Astrocyte (in vitro differentiated cells and primary cell): Measurements from ENCODE around the gene METTL24. TPM values are rescaled to one million over a fixed set of nuclear protein-coding genes. Genes with fewer than 3 reads are reported as not detected.

Experiments used
- DNase-seq: peaks from one replicate; pipeline ENCODE4 v3.0.0-alpha.2; 2010; ENCODE audit warnings: low read depth
- FAIRE-seq: peaks from 2 replicates; lab custom pipeline; 2011; peaks lifted over from hg19 to GRCh38; lab: Jason Lieb, UNC
- H2AFZ ChIP-seq: 2 replicates; pipeline ENCODE4 v1.6.0; 2012; ENCODE audit warnings: low read depth, low read length, inconsistent platforms
- H3K27ac ChIP-seq: 2 replicates; pipeline ENCODE4 v1.5.1; 2011; ENCODE audit warnings: low read depth, low read length, inconsistent platforms
- H3K27me3 ChIP-seq: 2 replicates; pipeline ENCODE4 v1.6.0; 2011; ENCODE audit warnings: low read length, inconsistent platforms; ENCODE audit not compliant: insufficient read depth
- H3K36me3 ChIP-seq: 2 replicates; pipeline ENCODE4 v1.5.1; 2011; ENCODE audit warnings: low read length, inconsistent platforms; ENCODE audit not compliant: insufficient read depth
- H3K4me1 ChIP-seq: 2 replicates; pipeline ENCODE4 v1.5.1; 2011; ENCODE audit warnings: low read length, inconsistent platforms; ENCODE audit not compliant: insufficient read depth
- H3K4me2 ChIP-seq: 2 replicates; pipeline ENCODE4 v1.6.0; 2012; ENCODE audit warnings: low read length, inconsistent platforms
- H3K4me3 ChIP-seq: 2 replicates; pipeline ENCODE4 v1.5.1; 2011; ENCODE audit warnings: low read depth, mild to moderate bottlenecking, low read length, inconsistent platforms; ENCODE audit not compliant: insufficient read depth
- H3K79me2 ChIP-seq: 2 replicates; pipeline ENCODE4 v1.6.0; 2012; ENCODE audit warnings: mild to moderate bottlenecking, low read length, inconsistent platforms; ENCODE audit not compliant: insufficient read depth
- H3K9ac ChIP-seq: 2 replicates; pipeline ENCODE4 v1.6.0; 2012; ENCODE audit warnings: mild to moderate bottlenecking, low read length, inconsistent platforms
- H3K9me3 ChIP-seq: 2 replicates; pipeline ENCODE4 v1.5.1; 2012; ENCODE audit warnings: low read depth, mild to moderate bottlenecking, low read length, inconsistent platforms; ENCODE audit not compliant: insufficient read depth
- H4K20me1 ChIP-seq: 2 replicates; pipeline ENCODE4 v1.6.0; 2012; ENCODE audit warnings: low read length, inconsistent platforms; ENCODE audit not compliant: insufficient read depth
- H3K27ac Mint-ChIP-seq: one replicate; pipeline ENCODE4 v1.8.0; 2021; ENCODE audit warnings: mild to moderate bottlenecking, mixed read lengths; ENCODE audit not compliant: unreplicated experiment
- H3K27me3 Mint-ChIP-seq: one replicate; pipeline ENCODE4 v1.8.0; 2021; ENCODE audit warnings: low read depth, mixed read lengths; ENCODE audit not compliant: unreplicated experiment
- H3K36me3 Mint-ChIP-seq: one replicate; pipeline ENCODE4 v1.8.0; 2021; ENCODE audit warnings: low read depth, mixed read lengths; ENCODE audit not compliant: unreplicated experiment
- H3K4me1 Mint-ChIP-seq: one replicate; pipeline ENCODE4 v1.8.0; 2021; ENCODE audit warnings: low read depth, mixed read lengths; ENCODE audit not compliant: unreplicated experiment
- H3K4me3 Mint-ChIP-seq: one replicate; pipeline ENCODE4 v1.8.0; 2021; ENCODE audit warnings: mild to moderate bottlenecking, moderate library complexity, mixed read lengths; ENCODE audit not compliant: unreplicated experiment
- H3K9me3 Mint-ChIP-seq: one replicate; pipeline ENCODE4 v1.8.0; 2021; ENCODE audit warnings: mild to moderate bottlenecking, mixed read lengths; ENCODE audit not compliant: unreplicated experiment
- EZH2 ChIP-seq: IDR thresholded peaks from 2 replicates; pipeline ENCODE4 v1.6.1; 2012; ENCODE audit warnings: mild to moderate bottlenecking, low read length, inconsistent platforms; ENCODE audit not compliant: insufficient read depth
- total RNA-seq: library from RNA; stranded (reverse); gene quantifications from 2 replicates; pipeline ENCODE4 v1.2.1, GENCODE V29; 2021
- TF ChIP-seq, protein P1 (sequence below): IDR thresholded peaks from 2 replicates; pipeline ENCODE4 v1.5.1; 2011; ENCODE audit warnings: low read depth, mild to moderate bottlenecking, inconsistent platforms, low read length, moderate library complexity; ENCODE audit not compliant: insufficient read depth

Gene METTL24
- total RNA-seq, 1 donor from 2014 or later: 0.75 TPM

DNA sequence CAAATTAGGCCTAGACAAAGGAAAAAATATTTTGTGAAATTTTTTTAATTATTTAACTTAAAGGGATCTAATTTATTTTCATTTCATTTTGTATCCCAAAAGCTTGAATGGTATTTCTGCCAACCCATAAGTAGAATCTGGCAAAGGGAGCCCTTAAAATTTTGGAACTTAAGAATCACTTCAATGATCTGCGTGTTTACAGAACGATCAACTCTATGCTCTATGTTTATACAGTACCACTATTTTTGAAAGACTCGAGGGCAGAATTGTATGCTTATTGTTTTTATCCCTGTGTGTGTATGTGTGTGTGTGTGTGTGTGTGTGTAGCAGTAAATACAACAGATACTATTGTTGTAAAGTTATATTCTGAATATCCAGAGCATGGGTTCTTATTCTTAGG, 39.2 kb downstream of the METTL24 start:
- Histone ChIP-seq H3K27me3 (peaks cover 2% of the 10 kb centered on the region), H3K79me2 (no peaks in the 10 kb centered on the region), H3K9me3 (no peaks in the 10 kb centered on the region), H3K27ac (no peak overlapping the region), H4K20me1 (no peaks in the 10 kb centered on the region), H3K36me3 (no peaks in the 10 kb centered on the region), H3K9ac (no peak overlapping the region), H3K4me1 (no peaks in the 10 kb centered on the region), H2AFZ (no peak overlapping the region), H3K4me2 (no peak overlapping the region), H3K4me3 (no peak overlapping the region)
- Mint-ChIP-seq H3K36me3 (no peaks in the 10 kb centered on the region), H3K9me3 (no peaks in the 10 kb centered on the region), H3K4me3 (no peak overlapping the region), H3K4me1 (peaks cover 4% of the 10 kb centered on the region), H3K27me3 (peaks cover 14% of the 10 kb centered on the region), H3K27ac (no peak overlapping the region)
- no peak for FAIRE-seq
- TF ChIP-seq, protein P1, sequence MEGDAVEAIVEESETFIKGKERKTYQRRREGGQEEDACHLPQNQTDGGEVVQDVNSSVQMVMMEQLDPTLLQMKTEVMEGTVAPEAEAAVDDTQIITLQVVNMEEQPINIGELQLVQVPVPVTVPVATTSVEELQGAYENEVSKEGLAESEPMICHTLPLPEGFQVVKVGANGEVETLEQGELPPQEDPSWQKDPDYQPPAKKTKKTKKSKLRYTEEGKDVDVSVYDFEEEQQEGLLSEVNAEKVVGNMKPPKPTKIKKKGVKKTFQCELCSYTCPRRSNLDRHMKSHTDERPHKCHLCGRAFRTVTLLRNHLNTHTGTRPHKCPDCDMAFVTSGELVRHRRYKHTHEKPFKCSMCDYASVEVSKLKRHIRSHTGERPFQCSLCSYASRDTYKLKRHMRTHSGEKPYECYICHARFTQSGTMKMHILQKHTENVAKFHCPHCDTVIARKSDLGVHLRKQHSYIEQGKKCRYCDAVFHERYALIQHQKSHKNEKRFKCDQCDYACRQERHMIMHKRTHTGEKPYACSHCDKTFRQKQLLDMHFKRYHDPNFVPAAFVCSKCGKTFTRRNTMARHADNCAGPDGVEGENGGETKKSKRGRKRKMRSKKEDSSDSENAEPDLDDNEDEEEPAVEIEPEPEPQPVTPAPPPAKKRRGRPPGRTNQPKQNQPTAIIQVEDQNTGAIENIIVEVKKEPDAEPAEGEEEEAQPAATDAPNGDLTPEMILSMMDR: no peak
- no peak for TF ChIP-seq EZH2
- no peak for DNase-seq

DNA sequence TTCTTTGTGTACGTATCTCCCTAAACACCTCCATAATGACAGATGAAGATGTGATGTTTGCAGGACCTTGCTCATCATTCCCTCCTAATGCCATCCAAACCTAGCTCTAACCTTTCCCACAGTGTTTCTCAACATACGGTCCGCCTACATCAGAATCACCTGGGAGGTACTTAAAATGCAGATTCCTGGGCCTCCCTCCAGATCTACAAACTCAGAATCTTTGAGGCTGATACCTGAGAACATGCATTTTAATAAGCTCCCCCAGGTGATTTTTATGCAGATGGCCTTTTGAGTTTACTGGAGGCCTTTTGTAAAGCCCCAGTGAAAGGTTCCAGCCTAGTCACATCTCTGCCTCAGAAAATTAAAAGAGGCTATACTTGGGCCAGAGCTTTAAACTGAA, 40.5 kb downstream of the METTL24 start:
- DNase-seq (no peak), FAIRE-seq (no peak)
- Mint-ChIP-seq H3K36me3 (no peaks in the 10 kb centered on the region), H3K4me3 (no peak overlapping the region), H3K9me3 (no peaks in the 10 kb centered on the region), H3K27ac (no peak overlapping the region), H3K4me1 (peaks cover 1% of the 10 kb centered on the region), H3K27me3 (peaks cover 14% of the 10 kb centered on the region)
- Histone ChIP-seq H3K79me2 (no peaks in the 10 kb centered on the region), H3K4me2 (no peak overlapping the region), H2AFZ (no peak overlapping the region), H3K4me3 (no peak overlapping the region), H3K36me3 (no peaks in the 10 kb centered on the region), H3K9me3 (no peaks in the 10 kb centered on the region), H4K20me1 (no peaks in the 10 kb centered on the region), H3K27me3 (peaks cover 2% of the 10 kb centered on the region), H3K9ac (no peak overlapping the region), H3K27ac (no peak overlapping the region), H3K4me1 (no peaks in the 10 kb centered on the region)
- no peak for TF ChIP-seq EZH2
- TF ChIP-seq, protein P1: no peak

DNA sequence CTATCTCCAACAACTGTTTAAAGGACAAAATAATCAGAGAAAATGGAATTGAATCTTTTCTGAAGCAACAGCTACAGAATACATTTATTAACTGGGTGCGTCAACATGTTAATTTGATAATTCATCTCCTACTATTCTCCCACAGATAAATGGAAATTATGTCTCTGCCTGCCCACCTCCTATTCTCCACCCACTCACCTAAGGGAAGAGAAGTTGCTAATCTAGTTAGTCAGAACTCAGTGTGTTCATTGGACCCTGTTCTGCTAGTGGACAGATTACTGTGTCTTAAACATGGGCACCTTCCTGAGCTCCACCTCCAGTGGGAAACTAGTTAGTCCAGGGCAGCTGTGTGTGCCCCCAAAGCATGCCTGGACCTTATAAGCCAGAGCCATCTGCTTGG, 41.0 kb downstream of the METTL24 start:
- Histone ChIP-seq H3K36me3 (no peaks in the 10 kb centered on the region), H2AFZ (no peak overlapping the region), H3K27ac (no peak overlapping the region), H3K4me2 (no peak overlapping the region), H3K4me1 (no peaks in the 10 kb centered on the region), H4K20me1 (no peaks in the 10 kb centered on the region), H3K4me3 (no peak overlapping the region), H3K27me3 (peaks cover 2% of the 10 kb centered on the region), H3K79me2 (no peaks in the 10 kb centered on the region), H3K9ac (no peak overlapping the region), H3K9me3 (no peaks in the 10 kb centered on the region)
- Mint-ChIP-seq H3K36me3 (no peaks in the 10 kb centered on the region), H3K27ac (no peak overlapping the region), H3K9me3 (no peaks in the 10 kb centered on the region), H3K4me3 (no peak overlapping the region), H3K4me1 (no peaks in the 10 kb centered on the region), H3K27me3 (peaks cover 11% of the 10 kb centered on the region)
- TF ChIP-seq EZH2: no peak
- TF ChIP-seq, protein P1: no peak
- no peak for DNase-seq
- FAIRE-seq: no peak
